ENCODE data around the gene C2CD2L.

DNA sequence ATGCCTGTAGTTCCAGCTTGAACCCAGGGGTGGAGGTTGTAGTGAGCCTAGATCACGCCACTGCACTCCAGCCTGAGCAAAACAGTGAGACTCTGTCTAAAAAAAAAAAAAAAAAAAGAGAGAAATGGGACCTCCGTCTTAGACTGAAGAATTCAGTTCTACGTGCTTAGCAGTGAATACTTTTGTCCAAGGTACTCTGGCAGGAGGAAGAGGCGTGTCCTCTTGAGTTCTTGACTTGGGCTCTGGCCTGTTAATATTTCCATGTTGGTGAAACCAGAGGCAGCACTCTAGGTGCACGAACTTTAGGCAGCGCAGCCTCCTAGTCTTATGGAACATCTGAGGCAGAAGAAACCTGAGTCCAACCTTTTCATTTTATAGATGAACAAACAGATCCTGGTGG, 20.0 kb upstream of the C2CD2L start:
- TF ChIP-seq POLR2A (IDR thresholded peaks at IDR 0.05; ENCODE audit: low read length) (no peak), GATA1 (IDR thresholded peaks at IDR 0.05; ENCODE audit: low read depth, low read length) (no peak)

Data from erythroblast (primary cell).